GM18858 (cell line): ENCODE data around the gene ERMARD.

Source experiments
- ATAC-seq: cut with Tn5 transposase; IDR thresholded peaks from one replicate; pipeline ENCODE4 v1.9.1; 2021; ENCODE audit not compliant: unreplicated experiment

ERMARD gene

GRCh38 chr6:169801396-169802160, 50.2 kb downstream of the ERMARD start:
- ATAC-seq, result no peak

GRCh38 chr6:169802790-169803189, 51.4 kb downstream of the ERMARD start:
- no peak for ATAC-seq

- no peak for ATAC-seq
These were observed 51.9 kb downstream of the ERMARD start for GRCh38 chr6:169803271-169803811.

GRCh38 chr6:169803816-169804340, 52.5 kb downstream of the ERMARD start:
- ATAC-seq, result no peak

GRCh38 chr6:169804427-169804826, 53.0 kb downstream of the ERMARD start:
- ATAC-seq, result no peak

GRCh38 chr6:169805242-169805838, 53.9 kb downstream of the ERMARD start:
- ATAC-seq, result no peak

GRCh38 chr6:169806701-169807100, 55.3 kb downstream of the ERMARD start:
- ATAC-seq, result no peak

GRCh38 chr6:169807229-169807628, 55.8 kb downstream of the ERMARD start:
- no peak for ATAC-seq

GRCh38 chr6:169807699-169808607, 56.5 kb downstream of the ERMARD start:
- ATAC-seq, result no peak

GRCh38 chr6:169808608-169808967, 57.2 kb downstream of the ERMARD start:
- ATAC-seq, result no peak

- no peak for ATAC-seq
These were observed 58.0 kb downstream of the ERMARD start for GRCh38 chr6:169809386-169809785.

GRCh38 chr6:169810066-169810989, 58.9 kb downstream of the ERMARD start:
- no peak for ATAC-seq

GRCh38 chr6:169811072-169811471, 59.6 kb downstream of the ERMARD start:
- ATAC-seq, result no peak

GRCh38 chr6:169811521-169812256, 60.3 kb downstream of the ERMARD start:
- ATAC-seq, result no peak

GRCh38 chr6:169812257-169812644, 60.8 kb downstream of the ERMARD start:
- ATAC-seq, result no peak

GRCh38 chr6:169813969-169814368, 62.5 kb downstream of the ERMARD start:
- ATAC-seq, result no peak

- no peak for ATAC-seq
These were observed 64.6 kb downstream of the ERMARD start for GRCh38 chr6:169816054-169816453.

GRCh38 chr6:169816975-169817374, 65.6 kb downstream of the ERMARD start:
- ATAC-seq, result no peak

GRCh38 chr6:169820358-169820757, 68.9 kb downstream of the ERMARD start:
- ATAC-seq, result no peak
